ENCODE data around the gene NACC2.

NACC2 gene

DNA sequence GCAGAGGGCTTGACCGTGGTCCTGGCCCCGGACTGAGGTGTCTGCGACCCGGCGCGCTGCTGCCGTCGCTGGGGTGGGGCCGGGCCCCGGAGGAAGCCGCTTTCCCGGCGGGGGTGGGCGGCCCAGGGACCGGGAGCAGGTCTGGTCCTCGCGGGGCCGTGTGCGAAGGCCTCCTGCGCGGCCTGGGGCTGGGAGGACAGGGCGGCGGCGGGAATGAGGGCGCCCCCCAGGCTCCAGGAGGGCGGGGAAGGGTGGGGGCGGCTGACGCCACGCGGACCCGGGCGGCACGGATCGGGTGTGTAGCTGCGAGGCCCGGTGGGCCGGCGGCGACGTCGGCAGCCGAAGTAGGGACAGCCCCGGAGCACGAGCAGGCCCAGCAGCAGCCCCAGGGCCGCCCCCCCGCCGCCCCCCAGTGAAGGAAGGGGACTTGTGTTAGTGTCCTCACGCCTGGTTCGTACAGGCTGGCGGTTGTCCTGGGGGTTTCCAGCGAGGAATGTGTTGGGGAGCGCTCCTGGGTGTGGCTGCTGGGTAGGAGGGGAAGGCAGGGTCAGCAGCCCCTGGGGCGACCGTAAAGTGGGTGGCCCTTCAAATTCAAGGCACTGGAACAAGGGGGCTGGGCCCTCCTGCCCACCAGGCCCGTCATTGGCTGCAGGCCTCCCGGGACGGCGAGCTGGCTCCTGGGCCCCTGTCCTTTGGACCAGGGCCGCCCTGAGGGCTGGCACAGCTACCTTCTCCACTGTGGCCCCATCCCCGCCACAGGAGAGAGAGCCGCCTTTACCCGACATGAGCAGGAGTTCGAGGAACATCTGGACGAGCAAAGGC is 24.2 kb upstream of the NACC2 start:
- DNase-seq (ENCODE audit: low read depth) = peak; percentile 21
- H3K4me3 ChIP-seq (ENCODE audit: low read length) = peak overlapping the region; percentile 59
- TF ChIP-seq, protein P1, sequence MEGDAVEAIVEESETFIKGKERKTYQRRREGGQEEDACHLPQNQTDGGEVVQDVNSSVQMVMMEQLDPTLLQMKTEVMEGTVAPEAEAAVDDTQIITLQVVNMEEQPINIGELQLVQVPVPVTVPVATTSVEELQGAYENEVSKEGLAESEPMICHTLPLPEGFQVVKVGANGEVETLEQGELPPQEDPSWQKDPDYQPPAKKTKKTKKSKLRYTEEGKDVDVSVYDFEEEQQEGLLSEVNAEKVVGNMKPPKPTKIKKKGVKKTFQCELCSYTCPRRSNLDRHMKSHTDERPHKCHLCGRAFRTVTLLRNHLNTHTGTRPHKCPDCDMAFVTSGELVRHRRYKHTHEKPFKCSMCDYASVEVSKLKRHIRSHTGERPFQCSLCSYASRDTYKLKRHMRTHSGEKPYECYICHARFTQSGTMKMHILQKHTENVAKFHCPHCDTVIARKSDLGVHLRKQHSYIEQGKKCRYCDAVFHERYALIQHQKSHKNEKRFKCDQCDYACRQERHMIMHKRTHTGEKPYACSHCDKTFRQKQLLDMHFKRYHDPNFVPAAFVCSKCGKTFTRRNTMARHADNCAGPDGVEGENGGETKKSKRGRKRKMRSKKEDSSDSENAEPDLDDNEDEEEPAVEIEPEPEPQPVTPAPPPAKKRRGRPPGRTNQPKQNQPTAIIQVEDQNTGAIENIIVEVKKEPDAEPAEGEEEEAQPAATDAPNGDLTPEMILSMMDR (IDR thresholded peaks at IDR 0.05; ENCODE audit: insufficient read depth, low read depth, low read length, missing control alignments) = no peak

DNA sequence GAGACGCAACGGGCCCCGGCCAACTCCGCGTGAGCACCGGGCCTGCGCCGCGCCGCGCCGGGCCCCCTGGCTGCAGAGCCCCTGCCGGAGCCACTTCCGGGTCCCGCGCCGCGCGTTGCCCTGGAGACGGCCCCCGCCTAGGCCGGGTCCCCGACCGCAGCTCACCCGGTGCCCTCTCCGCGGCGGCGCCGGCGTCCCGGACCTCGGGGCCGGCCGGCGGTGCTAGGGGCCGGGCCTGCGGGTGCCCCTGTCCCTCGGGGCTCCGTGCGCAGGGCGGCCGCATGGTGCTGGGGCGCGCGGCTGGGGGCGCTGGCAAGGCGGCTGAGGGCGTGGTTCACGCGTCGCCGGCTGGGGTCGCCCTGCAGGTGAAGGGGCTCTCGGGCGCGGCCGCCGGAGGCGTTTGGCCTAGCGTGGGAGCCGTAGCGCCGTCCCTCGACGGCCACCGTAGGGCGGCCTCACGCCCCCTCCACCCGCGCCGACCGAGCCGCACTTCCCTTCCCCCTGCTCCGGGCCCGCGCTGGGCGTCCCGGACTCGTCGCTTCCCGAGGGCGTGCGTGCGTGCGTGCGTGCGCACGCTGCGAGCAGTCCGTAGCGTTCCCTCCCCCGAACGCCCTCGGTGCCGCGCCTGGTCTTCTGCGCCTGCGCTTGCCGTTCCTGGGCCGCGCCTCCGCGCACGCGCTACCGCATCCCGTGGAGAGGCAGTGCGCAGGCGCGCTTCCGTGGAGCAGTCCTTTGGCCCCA is 23.4 kb upstream of the NACC2 start, which contains the start of gene TMEM250:
Gene TMEM250, minus strand, starts transcription at position 556 of the 741 bp plus-strand sequence. CDS start 1,975 bp downstream, outside the sequence.
- DNase-seq (ENCODE audit: low read depth) = peak; percentile 96
- H3K4me3 ChIP-seq (ENCODE audit: low read length) = peak within 1 kb of the TSS; percentile 59
- TF ChIP-seq, protein P1 (IDR thresholded peaks at IDR 0.05; ENCODE audit: insufficient read depth, low read depth, low read length, missing control alignments) = no peak

DNA sequence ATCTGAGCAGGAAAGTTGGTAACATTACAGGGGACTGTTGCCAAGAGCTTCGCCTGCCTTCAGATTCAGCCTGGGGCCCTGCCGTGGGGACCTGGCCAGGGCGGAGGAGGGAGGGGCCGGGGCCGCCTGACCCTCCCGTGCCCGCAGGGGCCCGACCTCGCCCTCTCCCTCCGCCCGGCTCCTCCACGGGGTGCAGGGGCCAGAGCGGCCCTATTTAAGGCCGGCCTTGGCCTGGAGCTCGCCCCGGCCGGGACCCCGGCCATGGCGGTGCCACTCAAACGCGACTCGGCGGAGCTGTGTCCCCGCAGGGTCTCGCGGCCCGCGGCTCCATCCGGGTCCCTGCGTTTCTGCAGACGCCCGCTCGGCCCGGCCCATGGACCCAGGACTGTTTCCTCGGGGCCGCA is 22.8 kb upstream of the NACC2 start:
- TF ChIP-seq, protein P1 (IDR thresholded peaks at IDR 0.05; ENCODE audit: insufficient read depth, low read depth, low read length, missing control alignments) = no peak
- peak overlapping the region; percentile 59 for H3K4me3 ChIP-seq (ENCODE audit: low read length)
- DNase-seq (ENCODE audit: low read depth) = no peak

DNA sequence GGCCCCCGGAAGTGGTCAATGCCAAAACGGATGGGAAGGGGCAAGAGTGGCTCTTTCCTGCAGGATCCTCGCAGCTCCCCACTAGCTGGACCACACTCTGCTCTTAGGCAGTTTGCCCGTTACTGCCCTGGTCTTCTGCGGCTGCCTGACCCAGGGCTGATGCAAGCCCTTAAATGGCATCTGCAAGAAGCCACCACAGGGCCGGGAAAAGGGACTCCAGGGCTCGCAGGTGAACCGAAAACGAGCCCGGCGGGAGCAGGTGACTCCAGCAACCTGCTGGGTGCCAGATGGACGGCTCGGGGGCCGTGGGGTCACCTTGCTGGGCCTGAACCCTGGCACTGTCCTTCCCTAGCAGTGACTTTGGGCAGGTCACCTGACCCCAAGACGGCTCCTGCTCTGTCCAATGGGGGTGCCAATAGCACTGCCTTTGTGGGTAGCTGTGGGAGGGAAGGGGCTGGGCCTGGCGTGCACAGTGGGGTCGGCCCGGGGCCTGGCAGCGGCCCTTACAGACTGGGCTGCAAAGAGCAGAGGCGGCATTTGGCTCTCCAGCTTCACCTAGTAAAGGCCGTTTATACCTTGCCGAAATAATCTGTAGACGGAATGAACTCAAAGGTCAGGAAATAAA is 22.3 kb upstream of the NACC2 start:
- TF ChIP-seq, protein P1 (IDR thresholded peaks at IDR 0.05; ENCODE audit: insufficient read depth, low read depth, low read length, missing control alignments) = no peak
- peak overlapping the region; percentile 59 for H3K4me3 ChIP-seq (ENCODE audit: low read length)
- no peak for DNase-seq (ENCODE audit: low read depth)

DNA sequence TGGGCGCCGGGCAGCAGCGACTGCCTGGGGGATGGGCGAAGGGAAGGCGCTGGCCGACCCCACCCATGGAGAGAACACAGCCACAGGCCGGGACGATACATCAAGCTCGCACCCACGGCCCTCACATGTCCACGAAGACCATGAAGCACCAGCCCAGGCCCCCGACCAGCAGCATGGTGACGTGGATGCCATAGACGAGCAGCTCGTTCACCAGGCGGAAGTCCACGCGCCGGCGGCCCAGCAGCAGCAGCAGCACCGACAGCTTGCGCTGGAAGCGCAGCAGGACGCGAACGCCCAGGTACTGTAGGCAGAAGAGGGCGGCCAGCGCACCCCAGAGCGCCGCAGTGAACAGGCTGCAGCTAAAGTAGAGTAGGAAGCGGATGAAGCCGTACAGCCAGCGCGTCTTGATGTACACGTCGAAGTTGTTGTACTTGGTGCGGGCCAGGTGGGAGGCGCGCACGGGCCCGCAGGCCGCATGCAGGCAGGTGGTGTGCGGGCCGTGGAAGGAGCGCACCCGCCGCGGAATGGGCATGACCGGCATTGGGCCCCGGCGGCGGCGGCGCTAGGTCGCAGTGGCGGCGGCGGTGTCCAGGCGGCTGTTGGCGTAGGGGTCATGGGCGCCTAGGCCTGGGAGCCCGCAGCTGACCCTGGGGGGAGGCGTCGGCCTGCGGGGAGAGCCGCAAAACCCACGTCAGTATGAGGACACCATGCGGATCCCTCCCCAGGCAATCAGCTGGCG is 21.4 kb upstream of the NACC2 start:
- no peak overlapping the region for H3K4me3 ChIP-seq (ENCODE audit: low read length)
- no peak for DNase-seq (ENCODE audit: low read depth)
- TF ChIP-seq, protein P1 (IDR thresholded peaks at IDR 0.05; ENCODE audit: insufficient read depth, low read depth, low read length, missing control alignments) = no peak

DNA sequence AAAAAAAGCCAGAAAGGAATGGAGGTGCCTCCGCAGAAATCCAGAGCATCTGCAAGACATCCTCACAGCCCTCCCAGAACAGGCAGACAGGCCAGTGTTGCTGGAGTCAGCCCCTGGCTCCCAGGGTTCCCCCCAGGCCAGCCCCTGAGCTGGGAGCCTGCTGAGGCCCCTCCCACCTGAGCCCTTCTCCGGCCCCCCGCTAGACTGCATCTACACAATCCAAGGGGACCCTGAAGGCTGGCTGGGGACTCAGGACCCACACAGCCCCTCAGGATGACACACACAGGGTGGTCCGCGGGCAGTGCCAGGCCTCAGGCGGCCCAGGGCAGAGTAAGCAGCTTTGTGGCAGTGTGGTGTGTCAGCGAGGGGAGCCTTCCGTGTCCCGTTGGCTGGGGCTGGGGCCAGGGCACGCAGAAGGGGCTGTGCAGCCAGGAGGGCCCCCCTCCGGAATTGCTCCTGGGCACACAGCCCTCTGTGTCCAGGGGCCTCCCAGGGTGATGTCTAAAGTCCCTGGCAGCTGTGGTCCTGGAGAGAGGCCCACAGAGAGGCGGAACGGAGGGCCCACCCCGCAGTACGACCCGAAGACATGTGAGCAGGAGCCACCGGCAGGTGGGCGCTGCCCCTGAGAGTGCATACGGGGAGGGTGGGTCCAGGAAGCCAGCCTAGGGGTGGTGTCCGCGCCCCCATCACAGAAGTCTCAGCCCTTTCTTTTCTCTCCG is 20.7 kb upstream of the NACC2 start:
- no peak for DNase-seq (ENCODE audit: low read depth)
- no peak overlapping the region for H3K4me3 ChIP-seq (ENCODE audit: low read length)
- TF ChIP-seq, protein P1 (IDR thresholded peaks at IDR 0.05; ENCODE audit: insufficient read depth, low read depth, low read length, missing control alignments) = no peak
